Lower leg skin (tissue), 4 donors: ENCODE measurements around the gene MIPOL1. TPM values are rescaled to one million over a fixed set of nuclear protein-coding genes. Genes with fewer than 3 reads are reported as not detected.
A peak's percentile ranks its signal among the peaks of the same experiment; 100 is the strongest.

Experiments used
- DNase-seq, 2 donors: peaks; one replicate each; pipeline ENCODE4 v3.0.0-alpha.2; 2019; ENCODE audit warnings: low spot score in 2 of 2
- H3K4me3 ChIP-seq: fragments of 200-600 bp; sonication (generic); 2 replicates; pipeline ENCODE4 v1.5.1; 2017; ENCODE audit warnings: mild to moderate bottlenecking, low read depth; ENCODE audit not compliant: poor library complexity, severe bottlenecking
- CTCF ChIP-seq, 3 donors: fragments of 450-650 bp; IDR thresholded peaks; one replicate each; pipeline ENCODE4 v1.5.1; 2016; ENCODE audit warnings: antibody characterized with exemption in 3 of 3, mild to moderate bottlenecking in 3 of 3, moderate library complexity in 2 of 3
- POLR2A ChIP-seq, 2 donors: fragments of 450-650 bp; IDR thresholded peaks; one replicate each; pipeline ENCODE4 v1.6.1; 2016 to 2017; ENCODE audit warnings: antibody characterized with exemption in 2 of 2, mild to moderate bottlenecking in 1 of 2, moderate library complexity in 1 of 2
- WGBS, 2 donors: methylation state at CpG; one replicate each; pipeline ENCODE4 v1.1.5; 2018; 5-methylcytosine and 5-hydroxymethylcytosine counted together
- intact Hi-C: fragments of 100-400 bp; cut with DNase I; formaldehyde crosslinking; loops from one replicate; pipeline ENCODE4 v1.15.0; 2023; ENCODE audit warnings: low total_unique reads
- total RNA-seq, 4 donors: library from RNA; depleted of rRNA; stranded (reverse); fragments of >200 nt; gene quantifications; one replicate each; pipeline ENCODE4 v1.1.0, GENCODE V29; 2016

MIPOL1 gene
- total RNA-seq, 4 donors from 2014 or later = 3.6 to 6.9 (median 5.9) TPM

- TF ChIP-seq POLR2A (IDR thresholded peaks at IDR 0.05) = no peak
- no peak for TF ChIP-seq CTCF (IDR thresholded peaks at IDR 0.05)
- DNase-seq = no peak
- H3K4me3 ChIP-seq = no peak overlapping the region
- WGBS, 2 donors = 86 to 92% methylated on average over 3 of the region's 3 CpGs
- intact Hi-C loops = no loop called here
Observed at GRCh38 chr14:37464192-37464858, 266.6 kb downstream of the MIPOL1 start.

- intact Hi-C loops = no loop called here
- no peak for DNase-seq
- H3K4me3 ChIP-seq = no peak overlapping the region
- no peak for TF ChIP-seq CTCF (IDR thresholded peaks at IDR 0.05)
Observed at GRCh38 chr14:37466003-37466622, 268.4 kb downstream of the MIPOL1 start.

GRCh38 chr14:37466623-37467088 lies 268.9 kb downstream of the MIPOL1 start:
- intact Hi-C loops = no loop called here
- no peak for DNase-seq
- 88 to 89% methylated on average over 2 of the region's 2 CpGs for WGBS, 2 donors
- TF ChIP-seq POLR2A (IDR thresholded peaks at IDR 0.05) (no peak), CTCF (IDR thresholded peaks at IDR 0.05) (peak in 1 of 3 donors; percentile 28)
- no peak overlapping the region for H3K4me3 ChIP-seq

- TF ChIP-seq CTCF (IDR thresholded peaks at IDR 0.05) (no peak), POLR2A (IDR thresholded peaks at IDR 0.05) (no peak)
- DNase-seq = no peak
- H3K4me3 ChIP-seq = no peak overlapping the region
- intact Hi-C loops = no loop called here
Observed at GRCh38 chr14:37469650-37470049, 271.9 kb downstream of the MIPOL1 start.

GRCh38 chr14:37470251-37470650 lies 272.5 kb downstream of the MIPOL1 start:
- no peak for DNase-seq
- intact Hi-C loops = no loop called here
- no peak for TF ChIP-seq POLR2A (IDR thresholded peaks at IDR 0.05)
- TF ChIP-seq CTCF (IDR thresholded peaks at IDR 0.05) = no peak
- H3K4me3 ChIP-seq = no peak overlapping the region
- WGBS, 2 donors = 91 to 95% methylated on average over 7 of the region's 7 CpGs
